ENCODE results near the gene PRKAA1.

DNA sequence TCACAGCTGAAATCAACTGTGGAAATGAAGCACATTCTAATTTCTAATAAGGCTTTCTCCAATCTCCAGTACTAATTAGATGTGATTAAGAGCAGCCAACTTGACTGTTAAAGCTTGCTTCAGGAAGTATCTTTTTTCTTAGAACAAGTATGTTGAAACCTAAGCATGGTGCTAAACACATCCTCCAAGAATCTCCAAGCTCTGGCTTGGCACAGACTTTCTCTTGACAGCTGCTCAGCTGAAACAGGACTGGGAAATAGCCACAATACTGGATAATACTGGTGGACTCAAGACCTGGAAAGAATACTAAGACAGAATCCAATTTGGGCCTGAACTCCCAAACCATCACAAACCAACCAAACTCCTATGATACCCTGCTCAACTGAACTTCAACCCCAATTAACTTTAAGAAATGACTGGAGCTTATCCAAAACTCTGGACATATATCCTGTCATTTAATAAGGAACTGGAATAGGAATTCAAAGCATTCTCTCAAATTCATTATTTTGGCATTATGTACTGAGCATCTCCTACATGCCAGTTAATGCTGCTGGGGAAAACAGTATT lies 16.2 kb downstream of the PRKAA1 start:
- TF ChIP-seq, protein P1, sequence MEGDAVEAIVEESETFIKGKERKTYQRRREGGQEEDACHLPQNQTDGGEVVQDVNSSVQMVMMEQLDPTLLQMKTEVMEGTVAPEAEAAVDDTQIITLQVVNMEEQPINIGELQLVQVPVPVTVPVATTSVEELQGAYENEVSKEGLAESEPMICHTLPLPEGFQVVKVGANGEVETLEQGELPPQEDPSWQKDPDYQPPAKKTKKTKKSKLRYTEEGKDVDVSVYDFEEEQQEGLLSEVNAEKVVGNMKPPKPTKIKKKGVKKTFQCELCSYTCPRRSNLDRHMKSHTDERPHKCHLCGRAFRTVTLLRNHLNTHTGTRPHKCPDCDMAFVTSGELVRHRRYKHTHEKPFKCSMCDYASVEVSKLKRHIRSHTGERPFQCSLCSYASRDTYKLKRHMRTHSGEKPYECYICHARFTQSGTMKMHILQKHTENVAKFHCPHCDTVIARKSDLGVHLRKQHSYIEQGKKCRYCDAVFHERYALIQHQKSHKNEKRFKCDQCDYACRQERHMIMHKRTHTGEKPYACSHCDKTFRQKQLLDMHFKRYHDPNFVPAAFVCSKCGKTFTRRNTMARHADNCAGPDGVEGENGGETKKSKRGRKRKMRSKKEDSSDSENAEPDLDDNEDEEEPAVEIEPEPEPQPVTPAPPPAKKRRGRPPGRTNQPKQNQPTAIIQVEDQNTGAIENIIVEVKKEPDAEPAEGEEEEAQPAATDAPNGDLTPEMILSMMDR (IDR thresholded peaks at IDR 0.05), result no peak
- no peak for TF ChIP-seq NFIC (IDR thresholded peaks at IDR 0.05; ENCODE audit: borderline replicate concordance)
- no peak for TF ChIP-seq SIN3A (IDR thresholded peaks at IDR 0.05; ENCODE audit: borderline replicate concordance, low read depth, low read length)
